PC-3 (cell line): ENCODE measurements around the gene CAPSL. TPM values are rescaled to one million over a fixed set of nuclear protein-coding genes. Genes with fewer than 3 reads are reported as not detected.

Experiments used
- ATAC-seq: fragments of 200-7000 bp; cut with Tn5 transposase; 2 replicates; pipeline ENCODE4 v1.9.1; 2020; ENCODE audit warnings: mild to moderate bottlenecking, moderate library complexity
- BruUV-seq: library from RNA; stranded (reverse); fragments of 400-500 nt; replicated peaks from 2 replicates; lab custom pipeline; 2021; lab: Mats Ljungman, UMichigan
- CTCF ChIA-PET: fragments of 300-600 bp; sonication (Branson Sonifier 250); formaldehyde crosslinking; loops from one replicate; lab custom pipeline; 2022; ENCODE audit warnings: antibody characterized with exemption; lab: Charles Lee
- POLR2A ChIA-PET: fragments of 300-600 bp; sonication (Branson Sonifier 250); formaldehyde crosslinking; loops from one replicate; lab custom pipeline; 2022; ENCODE audit warnings: antibody characterized with exemption; ENCODE audit not compliant: unreplicated experiment; lab: Charles Lee
- DNase-seq: peaks from one replicate; pipeline ENCODE4 v3.0.0-alpha.2; 2015
- H2AFZ ChIP-seq: fragments of 300-600 bp; sonication (generic); 2 replicates; pipeline ENCODE4 v1.6.0; 2016; ENCODE audit warnings: antibody characterized with exemption, low read length
- H3F3A ChIP-seq: fragments of 300-600 bp; sonication (generic); one replicate; pipeline ENCODE4 v1.6.0; 2017; ENCODE audit warnings: antibody characterized with exemption, low read length, control low read depth, mild to moderate bottlenecking; ENCODE audit not compliant: unreplicated experiment
- H3K27ac ChIP-seq: fragments of 300-600 bp; sonication (generic); 2 replicates; pipeline ENCODE4 v1.5.1; 2016; ENCODE audit warnings: mild to moderate bottlenecking, low read length
- H3K27me3 ChIP-seq: fragments of 300-600 bp; sonication (generic); 2 replicates; pipeline ENCODE4 v1.6.1; 2016; ENCODE audit warnings: low read length, mixed read lengths
- H3K36me3 ChIP-seq: fragments of 300-600 bp; sonication (generic); 2 replicates; pipeline ENCODE4 v1.6.1; 2016; ENCODE audit warnings: low read depth, mixed run types, low read length, mixed read lengths
- H3K4me1 ChIP-seq: fragments of 300-600 bp; sonication (generic); 2 replicates; pipeline ENCODE4 v1.5.1; 2016; ENCODE audit warnings: low read length; ENCODE audit not compliant: insufficient read depth
- H3K4me2 ChIP-seq: fragments of 300-600 bp; sonication (generic); 2 replicates; pipeline ENCODE4 v1.6.0; 2016; ENCODE audit warnings: low read length
- H3K4me3 ChIP-seq: fragments of 300-600 bp; sonication (generic); 2 replicates; pipeline ENCODE4 v1.5.1; 2016; ENCODE audit warnings: mild to moderate bottlenecking, low read length, mixed read lengths
- H3K79me2 ChIP-seq: fragments of 300-600 bp; sonication (generic); 2 replicates; pipeline ENCODE4 v1.6.1; 2017; ENCODE audit warnings: low read length, mixed read lengths
- H3K9ac ChIP-seq: fragments of 300-600 bp; sonication (generic); 2 replicates; pipeline ENCODE4 v1.6.0; 2016; ENCODE audit warnings: mild to moderate bottlenecking, low read length
- H3K9me2 ChIP-seq: fragments of 300-600 bp; sonication (generic); replicated peaks from 2 replicates; pipeline ENCODE4 v1.6.1; 2016; ENCODE audit warnings: mixed run types, low read length, mixed read lengths
- H3K9me3 ChIP-seq: fragments of 300-600 bp; sonication (generic); 2 replicates; pipeline ENCODE4 v1.6.1; 2016; ENCODE audit warnings: low read length, mixed read lengths
- H4K20me1 ChIP-seq: fragments of 300-600 bp; sonication (generic); 2 replicates; pipeline ENCODE4 v1.6.1; 2016; ENCODE audit warnings: low read length, mixed read lengths
- CTCF ChIP-seq: fragments of 300-600 bp; sonication (generic); conservative IDR thresholded peaks from 2 replicates; pipeline ENCODE4 v1.5.1; 2017; ENCODE audit warnings: antibody characterized with exemption, low read depth, mild to moderate bottlenecking, low read length
- EZH2 ChIP-seq: fragments of 300-600 bp; sonication (generic); IDR thresholded peaks from one replicate; pipeline ENCODE4 v1.6.1; 2017; ENCODE audit warnings: antibody characterized with exemption, mild to moderate bottlenecking, low read length; ENCODE audit not compliant: unreplicated experiment
- EZH2phosphoT487 ChIP-seq: fragments of 300-600 bp; sonication (generic); IDR thresholded peaks from 2 replicates; pipeline ENCODE4 v1.6.1; 2018; ENCODE audit warnings: mild to moderate bottlenecking, antibody characterized with exemption, low read length, borderline replicate concordance
- intact Hi-C: fragments of 100-400 bp; cut with micrococcal nuclease; formaldehyde crosslinking; loops from 2 replicates; pipeline ENCODE4 v1.9.0; 2023
- total RNA-seq: library from RNA; depleted of rRNA; stranded (reverse); fragments of >200 nt; gene quantifications from 2 replicates; pipeline ENCODE4 v1.2.3, GENCODE V29; 2014

Gene CAPSL
- total RNA-seq, 1 experiment from 2014 or later = 0.11 TPM

- POLR2A ChIA-PET = no interaction called here
- Histone ChIP-seq H3K9me3 (no peaks in the 10 kb centered on the region), H3K79me2 (no peaks in the 10 kb centered on the region), H3K9me2 (no peaks in the 10 kb centered on the region), H3K9ac (no peak overlapping the region), H2AFZ (no peak overlapping the region), H3F3A (no peaks in the 10 kb centered on the region), H3K27me3 (no peaks in the 10 kb centered on the region), H3K27ac (no peak overlapping the region), H3K4me2 (no peak overlapping the region), H3K36me3 (no peaks in the 10 kb centered on the region), H4K20me1 (no peaks in the 10 kb centered on the region), H3K4me3 (no peak overlapping the region), H3K4me1 (no peaks in the 10 kb centered on the region)
- CTCF ChIA-PET = no interaction called here
- BruUV-seq = no TSS peak
- ATAC-seq (no peak), DNase-seq (no peak)
- intact Hi-C loops = no loop called here
- TF ChIP-seq CTCF = no peak
- no peak for TF ChIP-seq EZH2phosphoT487
- no peak for TF ChIP-seq EZH2
Measured at GRCh38 chr5:35900972-35901695, 37.3 kb downstream of the CAPSL start.

GRCh38 chr5:35899800-35900199, 38.6 kb downstream of the CAPSL start:
- Histone ChIP-seq H3K9ac (no peak overlapping the region), H3K9me2 (no peaks in the 10 kb centered on the region), H3K27ac (no peak overlapping the region), H3K4me2 (no peak overlapping the region), H2AFZ (no peak overlapping the region), H3K9me3 (no peaks in the 10 kb centered on the region), H4K20me1 (no peaks in the 10 kb centered on the region), H3K27me3 (no peaks in the 10 kb centered on the region), H3K4me3 (no peak overlapping the region), H3K4me1 (no peaks in the 10 kb centered on the region), H3F3A (no peaks in the 10 kb centered on the region), H3K36me3 (no peaks in the 10 kb centered on the region), H3K79me2 (no peaks in the 10 kb centered on the region)
- no peak for ATAC-seq
- ChIA-PET CTCF (no interaction called here), POLR2A (no interaction called here)
- intact Hi-C loops = no loop called here
- no TSS peak for BruUV-seq
- TF ChIP-seq CTCF (no peak), EZH2phosphoT487 (no peak), EZH2 (no peak)
- no peak for DNase-seq

- H3K79me2 ChIP-seq = no peaks in the 10 kb centered on the region
- H3K9me3 ChIP-seq = no peaks in the 10 kb centered on the region
- TF ChIP-seq CTCF = no peak
- no peak for TF ChIP-seq EZH2phosphoT487
- TF ChIP-seq EZH2 = no peak
- ChIA-PET POLR2A (no interaction called here), CTCF (no interaction called here)
- intact Hi-C loops = no loop called here
- H3K27ac ChIP-seq = no peak overlapping the region
- no peak overlapping the region for H2AFZ ChIP-seq
- H3K9ac ChIP-seq = no peak overlapping the region
- H3K27me3 ChIP-seq = no peaks in the 10 kb centered on the region
- no peaks in the 10 kb centered on the region for H3K9me2 ChIP-seq
- no TSS peak for BruUV-seq
- H3K36me3 ChIP-seq = no peaks in the 10 kb centered on the region
- H3F3A ChIP-seq = no peaks in the 10 kb centered on the region
- no peak for ATAC-seq
- H3K4me1 ChIP-seq = no peaks in the 10 kb centered on the region
- no peaks in the 10 kb centered on the region for H4K20me1 ChIP-seq
- DNase-seq = no peak
- no peak overlapping the region for H3K4me3 ChIP-seq
- H3K4me2 ChIP-seq = no peak overlapping the region
Measured at GRCh38 chr5:35898952-35899660, 39.3 kb downstream of the CAPSL start.
